Neuron (in vitro differentiated cells): ENCODE data around the gene NOC2L.
"Not testable (repeated sequence)": the region's sequence is repeated elsewhere in the genome, so short reads cannot be mapped to it uniquely, and the experiment has no call there.

Experiments
- H2AFZ ChIP-seq: one replicate; pipeline ENCODE4 v1.6.1; 2013; ENCODE audit warnings: low read depth, mild to moderate bottlenecking, inconsistent platforms, low read length, moderate library complexity
- H3K27me3 ChIP-seq: one replicate; pipeline ENCODE4 v1.6.1; 2013; ENCODE audit warnings: low read length; ENCODE audit not compliant: insufficient read depth
- H3K36me3 ChIP-seq: one replicate; pipeline ENCODE4 v1.6.1; 2013; ENCODE audit warnings: low read length; ENCODE audit not compliant: insufficient read depth
- H3K4me1 ChIP-seq: one replicate; pipeline ENCODE4 v1.6.1; 2013; ENCODE audit warnings: low read length; ENCODE audit not compliant: insufficient read depth
- H3K4me3 ChIP-seq: 2 replicates; pipeline ENCODE4 v1.5.1; 2013; ENCODE audit warnings: mild to moderate bottlenecking, low read length, moderate library complexity
- H3K9me3 ChIP-seq: one replicate; pipeline ENCODE4 v1.6.1; 2013; ENCODE audit warnings: low read length

NOC2L gene

DNA sequence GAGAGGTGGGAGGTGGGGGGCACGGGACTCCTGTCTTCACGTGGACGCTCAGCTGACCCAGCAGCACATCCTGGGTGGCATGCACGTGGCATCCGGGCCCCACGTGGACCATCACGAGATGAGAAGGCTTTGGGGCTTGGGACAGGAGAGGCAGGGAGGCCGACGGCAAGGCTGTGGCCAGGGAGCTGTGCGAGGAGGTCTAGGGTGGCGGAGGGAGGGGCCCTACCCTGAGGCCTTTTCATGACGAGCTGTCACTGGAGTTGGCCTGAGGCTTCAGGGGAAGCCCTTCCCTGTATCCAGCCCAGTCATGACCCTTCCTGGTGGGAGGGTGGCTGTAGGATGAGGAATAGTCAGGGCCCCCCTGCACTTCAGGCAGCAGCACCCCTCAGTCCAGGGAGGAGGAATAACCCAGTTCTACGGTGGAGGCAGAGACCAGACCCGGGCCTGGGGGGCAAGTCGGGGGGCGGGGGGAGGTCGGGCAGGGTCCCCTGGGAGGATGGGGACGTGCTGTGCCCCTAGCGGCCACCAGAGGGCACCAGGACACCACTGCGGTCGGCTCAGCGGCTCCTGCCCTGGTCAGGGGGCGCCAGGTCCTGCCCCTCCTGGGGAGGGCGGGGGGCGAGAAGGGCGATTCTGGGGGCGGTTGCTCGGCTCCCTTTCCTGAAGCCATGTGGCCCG lies 24.9 kb upstream of the NOC2L start:
- peaks cover 2% of the 10 kb centered on the region for H3K9me3 ChIP-seq
- H3K4me3 ChIP-seq, result no peak overlapping the region
- peaks cover 20% of the 10 kb centered on the region for H3K27me3 ChIP-seq

GRCh38 chr1:982765-983436 lies 23.8 kb upstream of the NOC2L start:
- Histone ChIP-seq H3K36me3 (no peaks in the 10 kb centered on the region), H3K9me3 (peaks cover 4% of the 10 kb centered on the region), H3K4me1 (peaks cover 2% of the 10 kb centered on the region), H2AFZ (no peak overlapping the region), H3K27me3 (peaks cover 20% of the 10 kb centered on the region), H3K4me3 (no peak overlapping the region)

More for the DNA sequence above, 24.9 kb upstream of the NOC2L start:
- no peaks in the 10 kb centered on the region for H3K36me3 ChIP-seq
- H3K4me1 ChIP-seq, result peaks cover 2% of the 10 kb centered on the region
- no peak overlapping the region for H2AFZ ChIP-seq

DNA sequence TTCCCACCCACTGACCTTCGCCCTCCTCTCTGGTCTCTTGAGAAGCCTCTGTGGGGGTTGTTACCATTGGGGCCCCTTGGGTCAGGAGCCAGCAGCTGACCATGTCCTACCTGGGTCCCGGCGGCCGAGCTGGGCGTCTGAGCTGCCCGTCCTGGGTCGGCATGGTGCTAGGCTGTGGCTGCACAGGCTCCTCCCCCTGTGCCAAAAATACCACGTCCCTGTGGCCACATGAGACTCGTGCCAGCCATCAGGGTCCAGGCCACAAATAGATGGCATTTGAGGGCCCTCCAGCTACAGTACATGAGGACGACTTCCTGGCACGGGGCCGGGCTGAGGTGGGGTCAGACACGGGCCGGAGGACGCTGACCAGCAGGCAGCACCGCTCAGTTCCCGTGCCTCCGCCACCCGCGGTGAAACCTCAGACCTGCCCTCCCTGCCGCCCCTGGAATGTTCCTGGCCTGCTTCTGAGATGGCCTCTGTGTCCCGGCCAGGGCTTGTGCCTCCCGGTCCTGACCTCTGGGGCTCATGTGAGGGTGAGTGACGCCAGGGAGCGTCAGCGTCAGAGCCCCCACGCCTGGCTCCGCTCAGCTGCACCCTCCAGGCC lies 23.0 kb upstream of the NOC2L start, which contains the start of gene PERM1:
Gene PERM1, minus strand, starts transcription at position 139 of the 604 bp plus-strand sequence. CDS start 1,064 bp downstream, outside the sequence.
- Histone ChIP-seq H3K27me3 (peaks cover 20% of the 10 kb centered on the region), H3K9me3 (peaks cover 4% of the 10 kb centered on the region), H3K36me3 (no peaks in the 10 kb centered on the region), H3K4me3 (no peak within 1 kb of the TSS), H2AFZ (no peak within 1 kb of the TSS), H3K4me1 (peaks cover 2% of the 10 kb centered on the region)

DNA sequence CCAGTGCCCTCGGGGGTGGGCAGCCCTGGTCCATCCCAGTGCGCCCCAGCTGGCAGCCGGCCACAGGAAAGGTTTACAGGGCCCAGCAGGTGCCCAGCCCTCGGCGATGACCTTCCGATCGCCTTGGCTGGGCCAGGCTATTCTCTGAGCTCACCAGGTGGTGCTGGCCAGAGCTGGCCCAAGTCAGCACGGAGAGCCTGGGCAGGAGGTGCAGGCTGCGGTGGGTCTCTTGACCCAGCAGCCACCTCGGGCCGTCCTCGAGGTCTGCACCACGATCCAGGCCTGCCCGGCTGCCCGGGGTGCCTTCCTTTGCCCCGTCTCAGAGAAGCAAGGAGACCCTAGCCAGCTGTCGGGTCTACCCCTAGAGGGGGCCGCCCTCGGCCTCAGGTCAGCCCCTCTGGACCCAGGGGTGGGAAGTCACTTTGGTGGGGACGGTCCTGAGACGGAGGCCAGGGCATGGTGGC lies 22.5 kb upstream of the NOC2L start:
- no peak overlapping the region for H3K4me3 ChIP-seq
- H3K36me3 ChIP-seq, result no peaks in the 10 kb centered on the region
- H3K9me3 ChIP-seq, result peaks cover 4% of the 10 kb centered on the region
- H2AFZ ChIP-seq, result no peak overlapping the region
- H3K27me3 ChIP-seq, result peaks cover 20% of the 10 kb centered on the region
- peaks cover 2% of the 10 kb centered on the region for H3K4me1 ChIP-seq

GRCh38 chr1:980602-981395 lies 21.7 kb upstream of the NOC2L start:
- Histone ChIP-seq H3K27me3 (peaks cover 19% of the 10 kb centered on the region), H3K4me3 (no peak overlapping the region), H3K4me1 (peaks cover 3% of the 10 kb centered on the region), H2AFZ (no peak overlapping the region), H3K36me3 (no peaks in the 10 kb centered on the region), H3K9me3 (peaks cover 4% of the 10 kb centered on the region)

GRCh38 chr1:980137-980571 lies 21.1 kb upstream of the NOC2L start:
- H3K4me1 ChIP-seq, result peaks cover 4% of the 10 kb centered on the region
- peaks cover 23% of the 10 kb centered on the region for H3K27me3 ChIP-seq
- H3K36me3 ChIP-seq, result no peaks in the 10 kb centered on the region
- H2AFZ ChIP-seq, result no peak overlapping the region
- H3K4me3 ChIP-seq, result no peak overlapping the region
- peaks cover 4% of the 10 kb centered on the region for H3K9me3 ChIP-seq

GRCh38 chr1:979744-980072 lies 20.7 kb upstream of the NOC2L start:
- Histone ChIP-seq H3K4me3 (no peak overlapping the region), H3K9me3 (peaks cover 4% of the 10 kb centered on the region), H3K27me3 (peaks cover 27% of the 10 kb centered on the region), H2AFZ (no peak overlapping the region), H3K36me3 (no peaks in the 10 kb centered on the region), H3K4me1 (peaks cover 4% of the 10 kb centered on the region)

DNA sequence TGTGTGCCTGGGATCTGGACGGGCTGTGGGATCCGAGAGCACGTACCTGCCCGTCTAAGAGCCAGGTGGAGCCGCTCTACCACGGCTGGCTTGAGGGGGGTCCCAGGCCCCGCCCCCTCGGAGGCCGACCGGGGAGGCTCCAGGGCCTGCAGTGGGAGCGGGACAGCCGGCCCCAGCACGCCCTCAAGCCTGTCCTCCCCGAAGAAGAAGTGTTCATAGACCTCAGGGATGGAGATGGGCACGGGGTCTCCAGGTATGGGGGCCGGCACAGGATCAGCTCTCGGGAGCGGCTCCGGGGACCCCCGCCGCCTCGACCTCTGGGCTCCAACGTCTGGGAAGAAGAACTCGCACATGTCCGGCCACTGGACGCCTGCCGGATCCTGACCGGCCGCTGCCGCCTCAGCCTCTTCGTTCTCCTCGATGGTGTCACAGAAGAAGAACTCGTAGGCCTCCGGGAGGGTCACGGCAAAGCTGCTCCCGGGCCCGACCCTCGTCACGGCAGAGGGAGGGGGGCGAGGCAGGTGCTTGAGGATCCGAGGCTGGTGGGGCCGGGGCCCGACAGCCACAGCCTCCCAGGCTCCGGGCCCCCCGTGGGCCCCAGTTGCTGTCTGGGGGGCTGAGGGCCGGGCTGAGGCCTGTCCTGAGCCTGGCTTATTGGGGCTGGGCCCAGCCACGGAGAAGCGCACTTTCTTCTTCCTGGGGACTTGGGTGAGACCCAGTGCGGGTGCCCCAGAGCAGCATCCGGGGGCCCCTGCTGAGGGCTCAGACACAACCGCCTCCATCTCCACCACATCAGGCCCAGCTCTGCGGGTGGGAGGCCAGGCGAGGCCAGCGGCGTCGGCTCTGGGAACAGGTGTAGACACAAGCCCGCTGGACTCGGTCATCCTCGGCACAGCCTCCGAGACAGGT lies 20.0 kb upstream of the NOC2L start:
- Histone ChIP-seq H2AFZ (no peak overlapping the region), H3K4me3 (no peak overlapping the region), H3K27me3 (peaks cover 33% of the 10 kb centered on the region), H3K4me1 (peaks cover 4% of the 10 kb centered on the region), H3K36me3 (no peaks in the 10 kb centered on the region), H3K9me3 (peaks cover 4% of the 10 kb centered on the region)

GRCh38 chr1:978069-978834 lies 19.2 kb upstream of the NOC2L start:
- peaks cover 40% of the 10 kb centered on the region for H3K27me3 ChIP-seq
- H2AFZ ChIP-seq, result no peak overlapping the region
- peaks cover 4% of the 10 kb centered on the region for H3K9me3 ChIP-seq
- no peaks in the 10 kb centered on the region for H3K36me3 ChIP-seq
- H3K4me3 ChIP-seq, result no peak overlapping the region
- peaks cover 10% of the 10 kb centered on the region for H3K4me1 ChIP-seq

DNA sequence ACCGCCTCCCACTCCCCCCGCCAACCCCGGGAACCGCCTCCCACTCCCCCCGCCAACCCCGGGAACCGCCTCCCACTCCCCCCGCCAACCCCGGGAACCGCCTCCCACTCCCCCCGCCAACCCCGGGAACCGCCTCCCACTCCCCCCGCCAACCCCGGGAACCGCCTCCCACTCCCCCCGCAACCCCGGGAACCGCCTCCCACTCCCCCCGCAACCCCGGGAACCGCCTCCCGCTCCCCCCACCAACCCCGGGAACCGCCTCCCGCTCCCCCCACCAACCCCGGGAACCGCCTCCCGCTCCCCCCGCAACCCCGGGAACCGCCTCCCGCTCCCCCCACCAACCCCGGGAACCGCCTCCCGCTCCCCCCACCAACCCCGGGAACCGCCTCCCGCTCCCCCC lies 17.7 kb upstream of the NOC2L start:
- H3K9me3 ChIP-seq, H3K4me3 ChIP-seq, H3K36me3 ChIP-seq, H3K4me1 ChIP-seq, H2AFZ ChIP-seq: not testable (repeated sequence)
- H3K27me3 ChIP-seq, result peaks cover 43% of the 10 kb centered on the region

GRCh38 chr1:975896-976683 lies 17.0 kb upstream of the NOC2L start:
- Histone ChIP-seq H3K36me3 (no peaks in the 10 kb centered on the region), H3K9me3 (peaks cover 4% of the 10 kb centered on the region), H3K27me3 (peaks cover 44% of the 10 kb centered on the region), H2AFZ (no peak overlapping the region), H3K4me1 (peaks cover 10% of the 10 kb centered on the region), H3K4me3 (no peak overlapping the region)
